HG02623 (cell line): ENCODE results near the gene ASAP2.

Experiments used
- ATAC-seq: cut with Tn5 transposase; IDR thresholded peaks from one replicate; pipeline ENCODE4 v1.9.1; 2021; ENCODE audit warnings: moderate library complexity; ENCODE audit not compliant: unreplicated experiment

Gene ASAP2

DNA sequence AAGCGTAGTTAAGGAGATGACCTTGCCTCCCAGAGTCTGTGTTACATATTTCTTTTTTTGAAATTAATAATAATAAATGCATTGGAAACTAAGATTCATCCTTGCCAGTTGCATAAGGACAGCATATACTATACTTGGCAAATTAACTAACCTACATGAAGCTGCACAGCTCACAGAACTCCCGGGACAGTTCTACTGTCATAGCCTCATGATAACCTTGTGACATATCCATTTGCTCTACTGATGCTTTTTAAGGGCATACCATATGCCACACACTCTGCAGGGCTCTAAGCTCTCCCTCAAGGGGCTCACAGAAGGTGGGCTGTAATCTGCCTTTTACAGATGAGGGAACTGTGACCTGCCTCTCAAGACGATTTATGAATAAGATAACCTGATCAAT lies 212.9 kb downstream of the ASAP2 start:
- ATAC-seq: no peak

DNA sequence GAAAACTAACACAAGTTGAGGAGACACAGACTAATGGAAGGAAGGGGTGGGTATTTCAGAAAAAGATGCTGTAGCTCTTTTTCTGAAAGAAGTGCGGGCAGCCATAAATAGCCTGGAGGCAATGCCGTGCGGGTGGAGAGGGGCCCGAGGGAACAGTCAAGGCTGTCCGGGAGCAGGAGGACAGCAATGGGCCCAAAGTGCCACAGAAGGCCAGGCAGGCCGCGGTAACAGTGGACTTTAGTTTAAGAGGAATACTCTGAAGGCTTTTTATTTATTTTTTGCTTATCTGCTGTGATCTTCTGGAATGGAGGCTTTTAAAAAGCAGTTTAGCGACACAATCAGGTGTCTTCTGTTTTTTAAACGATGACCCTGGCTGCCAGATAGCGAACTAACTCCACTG lies 213.9 kb downstream of the ASAP2 start:
- no peak for ATAC-seq

DNA sequence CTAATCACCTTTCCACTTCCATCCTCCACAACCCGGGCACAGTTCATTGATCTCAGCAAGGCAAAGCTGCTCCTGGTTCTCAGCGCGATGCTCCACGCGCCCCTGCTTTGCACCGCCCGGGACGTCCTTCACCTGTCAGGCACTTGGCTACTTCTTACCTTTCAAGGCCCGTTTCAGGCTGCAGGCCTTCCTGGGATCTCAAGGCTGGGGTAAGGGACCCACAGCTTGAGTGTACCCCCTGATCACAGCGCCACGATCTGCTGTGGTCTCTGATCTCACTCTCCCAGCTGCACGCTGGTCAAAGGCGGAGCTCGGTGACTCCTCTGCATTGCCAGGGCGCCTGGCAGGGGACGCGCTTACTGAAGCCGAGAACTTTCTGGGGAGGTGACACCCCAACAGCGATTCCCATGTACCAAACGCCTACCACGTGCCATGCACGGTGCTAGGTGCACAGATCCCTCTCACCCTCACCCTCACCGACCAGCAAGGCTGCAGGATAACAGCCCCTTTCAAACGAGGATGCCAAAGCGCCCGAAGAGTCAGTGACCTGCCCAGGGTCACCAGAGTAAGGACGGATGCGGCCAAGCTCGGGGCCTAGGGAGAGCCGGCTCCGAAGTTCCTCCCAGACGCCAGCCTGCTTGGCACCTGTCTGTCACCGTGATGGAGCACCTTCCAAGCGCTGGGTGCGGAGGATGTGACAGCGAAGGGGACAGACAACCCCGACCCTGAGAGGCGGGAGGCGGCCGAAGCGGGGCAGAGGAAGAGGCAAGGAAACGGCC lies 215.9 kb downstream of the ASAP2 start:
- ATAC-seq: peak; percentile 20

DNA sequence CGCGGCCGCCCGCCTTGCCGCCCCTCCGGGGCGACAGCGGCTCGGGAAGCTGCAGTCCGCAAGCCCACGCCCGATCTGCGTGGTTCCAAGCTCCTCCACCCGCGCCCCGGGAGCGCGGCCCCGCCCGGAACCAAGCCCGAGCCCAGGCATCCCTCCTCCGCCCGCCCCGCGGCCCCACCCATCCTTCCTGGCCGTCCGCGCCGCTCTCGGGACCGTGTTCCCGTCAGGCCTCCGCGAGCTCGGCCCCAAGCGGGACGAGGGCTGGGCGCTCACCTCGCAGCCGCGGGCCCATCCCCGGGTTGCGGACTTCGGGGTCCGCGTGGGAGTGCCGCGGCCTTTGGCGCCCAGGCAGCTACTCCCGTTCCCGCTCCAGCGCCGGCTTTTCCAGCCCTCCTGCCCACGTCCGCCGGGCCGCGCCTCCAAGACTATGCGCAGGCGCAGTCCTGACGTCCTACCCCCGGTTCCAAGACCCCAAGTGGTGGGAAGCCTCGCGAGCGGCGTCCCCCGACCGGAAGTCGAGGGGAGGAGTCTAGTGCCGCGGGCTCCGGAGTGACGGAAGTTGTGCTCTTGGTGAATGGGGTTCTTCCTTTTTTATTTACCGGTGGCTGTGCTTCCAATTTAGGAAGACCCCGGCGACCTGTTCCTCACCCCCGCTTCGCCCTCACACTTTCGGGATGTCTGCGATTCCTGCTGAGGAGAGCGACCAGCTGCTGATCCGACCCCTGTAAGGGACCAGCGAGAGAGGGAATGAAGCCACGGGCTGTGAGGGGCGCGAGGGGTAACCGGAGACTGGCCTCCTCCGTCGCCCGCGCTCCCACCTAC lies 216.7 kb downstream of the ASAP2 start, which contains the start of the genes CPSF3 and ITGB1BP1:
Gene CPSF3 (plus strand): TSS at position 555 of the 822 bp plus-strand sequence. CDS start 120 bp downstream, at position 675.
Gene ITGB1BP1 (minus strand): TSS at position 429 of the 822 bp plus-strand sequence. CDS start 4,831 bp downstream, outside the sequence.
- ATAC-seq: peak; percentile 85

DNA sequence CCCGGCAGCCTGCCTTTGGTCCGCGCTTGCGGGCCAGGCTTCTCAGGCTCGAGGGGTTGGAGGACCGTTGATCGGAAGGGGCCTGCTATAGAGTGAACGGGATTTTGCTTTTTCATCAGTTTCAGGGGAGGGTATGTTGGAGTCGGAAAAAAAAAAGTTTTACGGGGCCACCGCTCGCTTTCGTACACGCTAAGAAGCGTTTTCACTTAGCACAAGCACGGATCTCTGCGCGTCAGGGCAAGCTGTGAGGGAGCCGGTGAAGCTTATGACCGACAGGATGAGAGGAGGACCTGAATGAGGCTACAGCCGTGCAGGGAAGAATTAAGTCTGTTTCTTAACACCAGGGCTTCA lies 217.3 kb downstream of the ASAP2 start:
- peak; percentile 3 for ATAC-seq

DNA sequence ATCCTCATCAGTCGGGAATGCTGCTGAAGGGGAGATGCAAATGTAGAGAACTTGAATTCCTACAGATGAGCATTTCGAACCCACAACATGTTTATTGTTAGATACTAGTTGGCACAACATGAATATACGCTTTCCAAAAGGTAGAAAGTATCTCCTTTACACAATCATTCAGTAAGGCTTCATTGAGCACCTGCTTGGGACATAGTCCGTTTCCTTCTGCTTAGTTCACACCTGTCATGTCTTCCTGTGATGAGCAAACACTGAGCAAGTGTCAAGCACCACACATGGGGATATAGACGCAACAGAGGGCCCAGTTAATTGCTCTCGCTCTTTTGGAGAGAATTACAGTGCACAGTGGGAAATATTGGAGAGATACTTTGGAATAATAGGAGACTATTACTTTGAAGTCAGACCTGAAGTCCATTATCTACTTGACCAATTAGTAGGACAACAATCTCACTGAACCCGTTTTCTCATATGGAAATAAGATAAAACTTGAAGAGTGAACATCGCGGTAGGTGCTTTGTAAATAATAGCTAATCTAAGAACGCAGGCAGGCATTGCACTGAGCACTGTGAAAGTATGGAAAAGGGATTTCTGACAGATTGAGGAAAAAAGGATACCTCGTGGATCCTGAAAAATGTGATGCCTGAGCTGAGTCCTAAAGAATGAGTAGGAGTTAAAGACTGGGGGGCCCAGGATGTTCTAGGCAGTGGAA lies 218.0 kb downstream of the ASAP2 start:
- no peak for ATAC-seq

DNA sequence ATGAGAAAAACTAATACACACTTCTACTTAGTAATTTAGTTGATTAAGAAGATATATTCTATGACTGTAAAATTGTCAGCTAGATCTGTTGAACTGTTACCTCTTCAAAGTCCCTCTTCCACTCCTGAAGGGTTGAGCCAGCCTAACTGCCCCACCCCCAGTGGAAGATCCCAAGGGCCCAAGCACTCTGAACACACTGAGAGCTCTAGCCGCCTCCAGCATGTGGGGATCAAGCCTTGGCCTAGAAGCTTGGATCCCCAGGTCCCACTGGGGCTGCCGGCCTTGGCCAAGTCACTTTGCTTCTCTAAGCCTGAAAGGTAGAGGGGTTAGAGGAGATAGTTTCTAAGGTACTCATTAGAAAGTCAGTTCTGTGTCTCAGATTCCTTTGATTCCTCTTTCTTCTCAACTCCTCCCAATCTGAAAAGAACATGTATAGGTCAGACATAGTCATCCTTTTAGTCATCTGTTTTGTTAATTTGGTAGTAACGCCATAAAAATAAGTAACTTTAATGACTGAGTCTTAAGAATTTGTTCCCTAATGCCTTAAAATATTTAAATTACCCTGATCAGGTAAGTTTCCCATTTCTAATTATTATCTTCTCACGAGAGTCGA lies 222.5 kb downstream of the ASAP2 start:
- no peak for ATAC-seq

DNA sequence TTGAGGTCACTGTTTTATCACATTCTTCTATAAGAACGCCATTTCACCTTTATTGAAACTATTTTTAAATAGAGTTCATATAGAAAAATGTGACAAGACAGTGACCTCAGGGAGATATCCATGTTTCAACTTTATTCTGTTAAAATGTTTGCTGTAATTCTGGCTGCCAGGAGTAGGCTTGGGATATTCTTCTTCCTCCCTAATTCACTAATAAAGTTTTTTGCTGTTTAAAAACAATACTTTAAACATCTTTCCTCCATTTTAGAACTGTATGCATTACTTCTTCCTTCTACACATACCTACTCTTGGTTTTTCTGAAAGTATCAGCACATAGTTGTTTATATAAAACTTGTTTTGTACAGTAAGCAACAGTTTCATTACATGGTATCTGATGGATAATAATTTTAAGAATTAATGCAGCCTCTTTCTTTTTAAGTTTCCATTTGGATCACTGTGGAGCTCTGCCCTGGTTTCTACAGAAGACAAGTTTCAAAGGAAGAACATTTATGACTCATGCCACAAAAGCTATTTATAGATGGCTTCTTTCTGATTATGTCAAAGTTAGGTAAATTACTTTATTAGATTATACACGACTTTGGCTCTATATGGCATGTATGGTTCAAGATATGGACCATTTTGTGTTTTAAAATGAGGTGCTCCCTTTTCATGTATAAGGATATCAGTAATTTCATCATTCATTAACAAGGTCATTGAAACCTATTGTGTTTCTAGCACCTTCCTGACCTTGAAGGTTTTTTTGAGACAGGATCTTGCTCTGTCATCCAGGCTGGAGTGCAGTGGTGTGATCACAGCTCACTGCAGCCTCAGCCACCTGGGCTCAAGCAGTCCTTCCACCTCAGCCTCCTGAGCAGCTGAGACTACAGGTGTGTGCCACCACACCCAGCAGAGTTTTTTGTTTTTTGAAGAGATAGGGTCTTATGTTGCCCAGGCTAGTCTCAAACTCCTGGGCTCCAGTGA lies 224.0 kb downstream of the ASAP2 start:
- no peak for ATAC-seq

DNA sequence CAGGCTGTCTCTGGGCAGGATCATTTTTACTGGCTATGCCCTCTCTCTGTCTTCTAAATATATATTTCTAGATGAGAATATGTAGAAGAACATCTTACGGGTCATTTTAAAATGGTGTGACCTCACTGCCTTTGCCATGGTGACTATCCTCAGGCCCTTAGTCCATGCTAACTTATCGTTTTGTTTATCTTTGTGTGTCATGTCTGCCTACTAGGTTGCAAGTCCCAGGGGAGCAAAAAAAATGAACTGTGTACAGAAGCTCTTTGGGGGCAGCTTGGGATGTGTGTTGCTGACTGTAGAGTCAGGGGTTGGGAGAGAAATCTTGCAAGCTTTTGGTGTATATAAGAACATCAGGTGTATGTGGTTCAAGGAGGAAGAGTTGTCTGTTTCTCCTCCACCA lies 227.9 kb downstream of the ASAP2 start:
- ATAC-seq: no peak

DNA sequence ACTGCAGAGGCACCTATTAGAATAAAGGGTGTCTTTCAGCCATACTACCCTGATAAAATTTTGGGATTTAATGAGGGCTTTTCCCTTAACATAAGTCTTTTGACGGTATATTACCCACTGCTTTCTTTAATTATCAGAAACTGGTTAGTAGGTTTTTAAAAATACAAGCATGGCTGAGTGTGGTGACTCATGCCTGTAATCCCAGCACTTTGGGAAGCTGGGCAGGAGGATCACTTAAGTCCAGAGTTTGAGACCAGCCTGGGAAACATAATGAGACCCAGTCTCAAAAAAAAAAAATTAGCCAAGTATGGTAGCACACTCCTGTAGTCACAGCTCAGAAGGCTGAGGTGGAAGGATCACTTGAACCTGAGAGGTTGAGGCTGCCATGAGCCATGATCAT lies 232.9 kb downstream of the ASAP2 start:
- no peak for ATAC-seq

DNA sequence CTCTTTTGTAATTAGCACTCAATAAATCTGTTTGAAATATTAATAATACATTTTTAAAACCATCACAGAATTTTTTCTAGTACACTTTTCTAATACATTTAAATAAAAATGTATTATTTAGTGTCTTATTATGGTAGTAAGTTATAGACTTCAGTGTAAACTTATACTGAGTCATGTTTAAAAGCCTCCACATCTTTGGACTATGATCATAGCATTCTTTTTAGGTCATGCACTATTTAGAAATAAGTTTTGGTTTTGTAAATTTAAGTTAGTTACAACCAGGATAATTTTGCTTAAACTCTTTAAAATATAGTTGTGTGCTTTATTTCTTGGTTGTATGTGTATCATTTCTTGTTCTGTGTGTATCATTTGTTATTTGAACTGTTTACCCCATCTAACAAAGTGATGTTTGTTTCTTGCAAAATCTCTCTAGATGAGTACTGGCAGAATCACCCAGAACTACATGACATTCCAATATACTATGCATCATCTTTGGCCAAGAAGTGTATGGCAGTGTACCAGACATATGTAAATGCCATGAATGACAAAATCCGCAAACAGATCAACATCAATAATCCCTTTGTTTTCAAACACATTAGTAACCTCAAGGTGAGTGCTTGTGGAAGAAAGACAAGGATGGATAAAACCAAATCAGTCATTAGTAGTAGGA lies 233.6 kb downstream of the ASAP2 start:
- no peak for ATAC-seq

DNA sequence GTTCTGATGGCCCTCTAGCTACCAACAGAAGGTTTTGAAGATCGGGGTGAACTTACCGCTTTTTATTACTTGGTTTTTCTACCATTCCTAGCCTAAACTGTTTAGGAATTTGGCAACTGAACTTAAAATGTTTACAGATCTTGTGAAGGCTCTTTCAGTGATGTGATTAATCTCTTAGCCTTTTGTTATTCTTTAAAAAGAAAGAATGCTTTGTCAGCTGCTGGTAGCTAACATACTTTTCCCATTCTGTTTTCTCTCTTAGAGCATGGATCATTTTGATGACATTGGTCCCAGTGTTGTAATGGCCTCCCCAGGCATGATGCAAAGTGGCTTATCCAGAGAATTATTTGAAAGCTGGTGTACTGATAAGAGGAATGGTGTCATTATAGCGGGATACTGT lies 234.9 kb downstream of the ASAP2 start:
- no peak for ATAC-seq

DNA sequence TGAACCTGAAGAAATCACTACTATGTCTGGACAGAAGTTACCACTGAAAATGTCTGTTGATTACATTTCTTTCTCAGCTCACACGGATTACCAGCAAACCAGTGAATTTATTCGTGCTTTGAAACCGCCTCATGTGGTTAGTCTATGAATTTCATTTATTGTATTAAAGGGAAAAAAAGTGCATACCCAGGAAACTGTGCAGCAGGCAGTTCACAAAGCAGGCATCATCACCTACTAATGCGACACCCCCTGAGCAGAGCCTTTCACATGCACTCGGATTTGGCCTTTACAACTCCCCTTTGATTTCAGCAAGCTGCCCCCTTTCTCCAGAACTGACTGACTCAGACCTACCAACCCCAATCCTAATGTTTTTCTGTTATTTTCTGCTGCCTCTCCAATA lies 236.9 kb downstream of the ASAP2 start:
- ATAC-seq: no peak

DNA sequence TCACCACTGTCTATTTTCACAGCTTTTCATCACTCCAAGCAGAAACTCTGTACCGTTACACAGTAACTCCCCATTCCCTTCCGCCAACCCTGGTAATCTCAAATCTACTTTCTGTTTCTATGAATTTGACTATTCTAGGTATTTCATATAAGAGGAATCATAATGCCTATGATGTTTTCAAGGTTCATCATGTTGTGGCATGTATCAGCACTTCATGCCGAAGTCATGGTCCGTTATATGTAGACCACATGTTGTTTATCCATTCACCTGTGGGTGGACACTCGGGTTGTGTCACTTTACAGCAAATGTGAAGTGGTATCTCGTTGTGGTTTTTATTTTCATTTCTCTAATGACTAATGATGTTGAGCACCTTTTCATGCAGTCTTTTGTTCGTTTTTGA lies 238.5 kb downstream of the ASAP2 start:
- ATAC-seq: no peak

DNA sequence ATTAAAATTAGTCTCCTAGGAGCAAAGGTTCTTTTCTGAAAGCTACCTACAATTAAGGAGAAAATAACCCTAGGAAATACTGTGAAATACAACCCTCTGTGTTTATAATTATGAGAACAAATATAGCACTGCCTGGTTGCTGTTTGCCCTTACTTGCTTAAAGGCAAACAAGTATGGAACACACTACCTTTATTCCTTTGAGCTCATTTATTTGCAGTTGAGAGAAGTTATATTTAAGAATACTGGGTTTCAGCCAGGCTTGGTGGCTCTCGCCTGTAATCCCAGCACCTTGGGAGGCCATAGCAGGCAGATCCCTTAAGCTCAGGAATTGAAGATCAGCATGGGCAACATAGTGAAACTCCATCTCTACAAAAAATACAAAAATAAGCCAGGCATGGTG lies 244.6 kb downstream of the ASAP2 start:
- ATAC-seq: no peak
